Measurements from ENCODE around the gene STX10. TPM values are rescaled to one million over a fixed set of nuclear protein-coding genes. Genes with fewer than 3 reads are reported as not detected.

Gene STX10
- total and polyA plus RNA-seq, 9 of the 15 experiments (the other 6 are each of a cell fraction or from before 2014, with no cell fraction given): 0.51 to 66.3 (median 31.0) TPM

- Histone ChIP-seq H4K20me1 (replicated peaks; ENCODE audit: control insufficient read depth, insufficient read depth, low read length) (no peaks in the 10 kb centered on the region), H3K4me1 (replicated peaks in 1 of 2; ENCODE audit: control insufficient read depth in 2 of 2, insufficient read depth in 2 of 2, low read length in 2 of 2) (peaks cover 9 to 47% of the 10 kb centered on the region in 2 experiments; a peak in 4 of 5 replicates), H2AFZ (ENCODE audit: low read depth, low read length) (no peak overlapping the region), H3K9me3 (replicated peaks; ENCODE audit: control insufficient read depth, insufficient read depth, low read depth, low read length) (no peaks in the 10 kb centered on the region), H3K4me3 (no peak overlapping the region), H3K9me1 (ENCODE audit: control insufficient read depth, insufficient read depth, low read length) (no peaks in the 10 kb centered on the region), H3K4me2 (ENCODE audit: insufficient read depth, low read length) (no peak overlapping the region), H3K27me3 (ENCODE audit: control insufficient read depth in 2 of 2, insufficient read depth in 2 of 2, low read length in 2 of 2) (no peaks in the 10 kb centered on the region), H3K27ac (ENCODE audit: extremely low read depth, low read depth, low read length) (no peak overlapping the region; the same call in 2 of the 3 replicates), H3K9ac (ENCODE audit: insufficient read depth in 1 of 2, low read depth in 2 of 2, low read length in 2 of 2) (no peak overlapping the region; a peak in 1 of 4 replicates), H3K36me3 (ENCODE audit: control insufficient read depth, insufficient read depth, low read length) (peaks cover 12% of the 10 kb centered on the region; the same call in 1 of the 3 replicates), H3K79me2 (ENCODE audit: control insufficient read depth, insufficient read depth, low read length) (peaks cover 26% of the 10 kb centered on the region)
- no TSS peak for BruUV-seq (replicated peaks)
- 55% methylated on average over 12 of the region's 16 CpGs for WGBS (ENCODE audit: insufficient coverage, low coverage, missing lambda C conversion rate)
- ATAC-seq: no peak
- in situ Hi-C loops (cut with MboI) (no loop called here), intact Hi-C loops (cut with micrococcal nuclease) (no loop called here)
- ChIA-PET POLR2A (interaction anchor here (0.6 to 2.4 kb wide), 7 partner anchors 8 to 182 kb away, joined by 3 to 9 read pairs (median 4); no protein-coding TSS in a partner anchor), CTCF (ENCODE audit: low intra/inter-chr PET ratio) (no interaction called here)
- peak in 1 of 4 experiments; percentile 63 for DNase-seq (ENCODE audit: extremely low read depth in 1 of 4, low spot score in 3 of 4)
- no peak for FAIRE-seq
- TF ChIP-seq ELF4 (CRISPR knock-in tag; IDR thresholded peaks at IDR 0.05) (no peak), HOMEZ (CRISPR knock-in tag; IDR thresholded peaks at IDR 0.05) (no peak), SIRT6 (IDR thresholded peaks at IDR 0.05; ENCODE audit: low read depth, low read length) (no peak), POLR3A (IDR thresholded peaks at IDR 0.05; ENCODE audit: borderline replicate concordance, extremely low read depth, insufficient read depth, insufficient read length) (no peak), GTF2A2 (tag; IDR thresholded peaks at IDR 0.05) (no peak), ARID1B (IDR thresholded peaks at IDR 0.05) (peak; percentile 52; the same call in 1 of the 2 replicates), ERF (CRISPR knock-in tag; IDR thresholded peaks at IDR 0.05) (no peak), KDM4B (IDR thresholded peaks at IDR 0.05; ENCODE audit: borderline replicate concordance in 2 of 2, low read depth in 1 of 2) (no peak), ELK1 (CRISPR knock-in tag; IDR thresholded peaks at IDR 0.05) (no peak), ESRRA (IDR thresholded peaks at IDR 0.05; ENCODE audit: borderline replicate concordance, low read depth) (0 out of 2 replicates have a peak, but pooled peaks have one; percentile 40), ELF1 (tag; IDR thresholded peaks at IDR 0.05) (peak; percentile 72), STAT5A (IDR thresholded peaks at IDR 0.05; ENCODE audit: borderline replicate concordance, low read length) (no peak), ZNF24 (IDR thresholded peaks at IDR 0.05) (no peak), NFE2L1 (tag; IDR thresholded peaks at IDR 0.05; ENCODE audit: borderline replicate concordance, low read depth) (no peak), CBX1 (IDR thresholded peaks at IDR 0.05; ENCODE audit: low read depth) (peak; percentile 34), SRSF9 (IDR thresholded peaks at IDR 0.05; ENCODE audit: borderline replicate concordance, low read depth, low read length) (no peak), MBD2 (IDR thresholded peaks at IDR 0.05; ENCODE audit: borderline replicate concordance, low read depth) (no peak), ZKSCAN1 (IDR thresholded peaks at IDR 0.05; ENCODE audit: low read depth, low read length) (no peak), MYC (IDR thresholded peaks at IDR 0.05; ENCODE audit: low read depth, low read length) (no peak), MYC (CRISPR knock-in tag; IDR thresholded peaks at IDR 0.05; ENCODE audit: borderline replicate concordance, low read depth) (no peak)
Measured at GRCh38 chr19:13146763-13147563, 3.2 kb downstream of the STX10 start.

All from K562 (cell line).